ENCODE results near the gene TCF12.

Gene TCF12

GRCh38 chr15:57286446-57287122 is 368.1 kb downstream of the TCF12 start:
- TF ChIP-seq, protein P1, sequence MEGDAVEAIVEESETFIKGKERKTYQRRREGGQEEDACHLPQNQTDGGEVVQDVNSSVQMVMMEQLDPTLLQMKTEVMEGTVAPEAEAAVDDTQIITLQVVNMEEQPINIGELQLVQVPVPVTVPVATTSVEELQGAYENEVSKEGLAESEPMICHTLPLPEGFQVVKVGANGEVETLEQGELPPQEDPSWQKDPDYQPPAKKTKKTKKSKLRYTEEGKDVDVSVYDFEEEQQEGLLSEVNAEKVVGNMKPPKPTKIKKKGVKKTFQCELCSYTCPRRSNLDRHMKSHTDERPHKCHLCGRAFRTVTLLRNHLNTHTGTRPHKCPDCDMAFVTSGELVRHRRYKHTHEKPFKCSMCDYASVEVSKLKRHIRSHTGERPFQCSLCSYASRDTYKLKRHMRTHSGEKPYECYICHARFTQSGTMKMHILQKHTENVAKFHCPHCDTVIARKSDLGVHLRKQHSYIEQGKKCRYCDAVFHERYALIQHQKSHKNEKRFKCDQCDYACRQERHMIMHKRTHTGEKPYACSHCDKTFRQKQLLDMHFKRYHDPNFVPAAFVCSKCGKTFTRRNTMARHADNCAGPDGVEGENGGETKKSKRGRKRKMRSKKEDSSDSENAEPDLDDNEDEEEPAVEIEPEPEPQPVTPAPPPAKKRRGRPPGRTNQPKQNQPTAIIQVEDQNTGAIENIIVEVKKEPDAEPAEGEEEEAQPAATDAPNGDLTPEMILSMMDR (IDR thresholded peaks at IDR 0.05; ENCODE audit: control insufficient read depth, extremely low read depth, insufficient read depth): no peak
- no peak overlapping the region for H3K4me3 ChIP-seq (ENCODE audit: low read depth, low read length)
- DNase-seq (ENCODE audit: low read depth): no peak

DNA sequence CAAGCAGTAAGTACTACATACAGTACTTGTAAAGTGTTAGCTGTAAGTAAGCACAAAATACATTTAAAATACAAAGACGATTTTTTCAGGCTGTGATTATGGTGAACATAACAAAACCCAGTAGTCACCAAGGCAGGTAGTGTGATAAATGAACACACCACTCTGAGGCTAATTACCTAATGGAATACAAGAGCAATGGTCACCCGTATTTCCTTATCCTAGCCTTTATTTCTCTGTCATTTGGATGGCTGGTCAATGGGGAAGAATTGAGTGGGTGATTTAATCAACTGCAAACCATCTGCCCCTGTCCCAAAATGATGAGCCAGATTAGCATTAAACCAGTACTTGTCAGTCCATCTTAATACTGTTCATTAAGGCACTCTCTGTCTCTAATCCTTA is 368.7 kb downstream of the TCF12 start:
- DNase-seq (ENCODE audit: low read depth): no peak
- TF ChIP-seq, protein P1 (IDR thresholded peaks at IDR 0.05; ENCODE audit: control insufficient read depth, extremely low read depth, insufficient read depth): no peak
- no peak overlapping the region for H3K4me3 ChIP-seq (ENCODE audit: low read depth, low read length)

DNA sequence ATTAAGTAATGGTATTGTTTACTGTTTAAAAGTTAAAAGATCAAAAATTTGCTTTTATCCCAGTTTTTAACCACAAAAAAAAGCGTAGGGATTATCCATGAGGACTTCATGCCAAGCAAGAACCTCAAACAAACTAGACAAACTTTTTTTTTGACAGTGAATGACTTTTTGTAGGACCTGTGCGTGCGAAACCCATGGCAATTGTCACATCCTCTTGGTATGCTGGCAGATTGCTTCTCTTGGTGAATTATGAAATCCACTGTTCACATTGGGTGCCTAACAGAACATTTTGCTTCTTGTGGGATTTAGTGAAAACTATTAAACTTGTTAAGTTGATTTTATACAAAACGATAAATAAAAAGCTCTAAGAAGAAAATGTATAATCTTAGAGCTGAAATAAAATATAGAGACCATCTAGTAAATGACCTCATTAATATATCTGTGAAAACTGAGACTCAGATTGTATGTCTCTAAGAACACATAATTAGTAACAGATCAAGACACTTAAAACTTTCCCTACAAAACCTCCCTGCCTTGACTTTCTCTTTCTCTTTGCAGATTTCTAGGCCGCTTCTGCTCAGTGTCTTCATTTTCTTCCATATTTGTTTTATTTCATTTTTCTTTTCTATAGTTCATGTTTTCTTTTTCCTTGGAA is 370.6 kb downstream of the TCF12 start:
- DNase-seq (ENCODE audit: low read depth): no peak
- TF ChIP-seq, protein P1 (IDR thresholded peaks at IDR 0.05; ENCODE audit: control insufficient read depth, extremely low read depth, insufficient read depth): no peak
- no peak overlapping the region for H3K4me3 ChIP-seq (ENCODE audit: low read depth, low read length)

GRCh38 chr15:57290187-57290586 is 371.7 kb downstream of the TCF12 start:
- TF ChIP-seq, protein P1 (IDR thresholded peaks at IDR 0.05; ENCODE audit: control insufficient read depth, extremely low read depth, insufficient read depth): no peak
- H3K4me3 ChIP-seq (ENCODE audit: low read depth, low read length): no peak overlapping the region
- DNase-seq (ENCODE audit: low read depth): no peak

DNA sequence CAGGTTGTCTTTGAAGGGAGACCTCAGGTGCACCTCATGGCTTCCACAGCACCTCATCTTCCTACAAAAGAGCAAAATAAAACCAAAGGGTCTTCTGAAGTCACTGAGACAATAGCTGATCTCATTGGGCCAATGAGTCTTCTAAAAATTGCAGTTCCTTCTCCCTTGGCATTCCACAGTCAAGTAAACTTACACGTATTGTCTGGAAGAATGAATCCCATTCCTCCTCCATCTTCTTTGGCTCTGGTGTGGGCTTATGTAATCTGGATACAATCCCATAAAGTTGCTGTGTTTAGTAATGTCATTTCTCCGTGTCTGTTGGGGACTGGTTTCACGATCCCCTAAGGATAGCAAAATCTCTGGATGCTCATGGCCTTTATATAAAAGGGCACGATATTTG is 372.4 kb downstream of the TCF12 start:
- no peak overlapping the region for H3K4me3 ChIP-seq (ENCODE audit: low read depth, low read length)
- no peak for DNase-seq (ENCODE audit: low read depth)
- TF ChIP-seq, protein P1 (IDR thresholded peaks at IDR 0.05; ENCODE audit: control insufficient read depth, extremely low read depth, insufficient read depth): no peak

DNA sequence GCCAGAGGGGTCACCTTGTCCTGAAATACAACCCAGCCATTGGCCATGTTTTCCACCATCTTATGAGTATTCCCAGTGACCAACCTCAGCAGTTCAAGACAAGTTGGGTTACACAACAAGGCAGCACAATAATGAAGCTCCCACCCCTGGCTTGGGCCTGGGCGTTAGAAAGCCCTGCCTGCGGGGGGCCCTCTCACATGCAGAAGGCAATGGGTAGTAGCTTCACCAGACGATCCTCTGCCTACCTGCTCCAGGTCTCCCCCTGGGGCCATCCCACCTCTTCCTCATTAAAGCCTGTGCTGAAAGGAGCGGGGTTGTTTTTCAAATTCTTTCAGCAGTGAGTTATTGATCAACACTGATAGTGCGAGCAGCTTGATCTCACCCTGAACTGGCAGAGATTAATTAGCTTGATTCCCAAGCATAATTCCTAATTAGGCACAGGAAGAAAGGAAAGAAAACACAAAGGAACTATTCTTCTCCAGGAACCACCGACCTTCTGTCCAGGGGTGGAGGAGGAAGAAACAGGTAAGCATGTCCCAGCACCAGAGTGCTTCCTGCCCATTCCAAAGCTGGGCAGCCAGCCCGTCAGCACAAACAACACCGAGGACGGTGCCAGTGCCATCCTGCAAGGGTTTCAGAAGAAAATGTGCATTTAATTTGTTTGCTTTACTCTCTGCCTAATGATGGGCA is 378.2 kb downstream of the TCF12 start:
- DNase-seq (ENCODE audit: low read depth): no peak
- TF ChIP-seq, protein P1 (IDR thresholded peaks at IDR 0.05; ENCODE audit: control insufficient read depth, extremely low read depth, insufficient read depth): no peak
- H3K4me3 ChIP-seq (ENCODE audit: low read depth, low read length): no peak overlapping the region
